Measurements from ENCODE around the gene GSTK1. TPM values are rescaled to one million over a fixed set of nuclear protein-coding genes. Genes with fewer than 3 reads are reported as not detected.

The GSTK1 gene
- total and polyA plus RNA-seq, 2 donors (not counting 1 experiment from before 2014, with no cell fraction given), result 181 to 315 TPM

DNA sequence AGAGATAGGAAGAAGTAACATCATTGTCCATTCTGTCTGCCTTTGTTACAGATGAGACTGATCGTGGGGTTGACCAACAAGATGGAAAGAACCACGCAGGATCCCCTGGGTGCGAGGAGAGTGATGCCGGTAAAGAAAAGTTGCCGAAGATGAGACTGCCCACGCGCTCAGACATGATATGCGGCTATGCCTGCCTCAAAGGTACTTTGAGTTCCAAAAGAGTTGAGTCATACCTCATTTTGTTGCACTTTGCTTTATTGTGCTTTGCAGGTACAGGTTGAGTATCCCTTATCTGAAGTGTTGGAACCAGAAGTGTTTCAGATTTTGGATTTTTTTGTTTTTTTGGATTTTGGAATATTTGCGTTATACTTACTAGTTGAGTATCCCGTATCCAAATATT is 40.5 kb downstream of the GSTK1 start:
- Mint-ChIP-seq H3K27ac (no peak overlapping the region), H3K27me3 (no peaks in the 10 kb centered on the region), H3K4me3 (no peak overlapping the region), H3K9me3 (ENCODE audit: insufficient read depth) (no peaks in the 10 kb centered on the region), H3K4me1 (peaks cover 13% of the 10 kb centered on the region)
- Histone ChIP-seq H3K79me2 (ENCODE audit: control insufficient read depth, insufficient read depth, low read length) (peaks cover 9% of the 10 kb centered on the region), H3K4me3 (ENCODE audit: control extremely low read depth in 1 of 5, extremely low read depth in 1 of 5, insufficient read depth in 1 of 5, low read depth in 2 of 5, low read length in 4 of 5) (no peak overlapping the region), H3K27ac (ENCODE audit: low read length in 2 of 2) (no peak overlapping the region), H3K4me2 (replicated peaks; ENCODE audit: low read depth, low read length, poor library complexity, severe bottlenecking) (no peak overlapping the region), H3K4me1 (ENCODE audit: control insufficient read depth in 2 of 2, insufficient read depth in 2 of 2, low read length in 2 of 2) (no peaks in the 10 kb centered on the region), H3K9ac (ENCODE audit: low read length) (no peak overlapping the region), H2AFZ (ENCODE audit: insufficient read depth, low read depth, low read length, poor library complexity, severe bottlenecking) (no peak overlapping the region), H3K9me3 (ENCODE audit: control extremely low read depth in 1 of 3, control insufficient read depth in 2 of 3, insufficient read depth in 1 of 3, low read length in 2 of 3) (no peaks in the 10 kb centered on the region), H4K20me1 (ENCODE audit: control insufficient read depth, insufficient read depth, low read length, poor library complexity, severe bottlenecking) (peaks cover 31% of the 10 kb centered on the region), H3K27me3 (replicated peaks in 1 of 4; ENCODE audit: control extremely low read depth in 1 of 4, control insufficient read depth in 3 of 4, insufficient read depth in 4 of 4, low read length in 3 of 4) (no peaks in the 10 kb centered on the region), H3K36me3 (replicated peaks in 1 of 2; ENCODE audit: control extremely low read depth in 1 of 2, control insufficient read depth in 1 of 2, extremely low read depth in 1 of 2, insufficient read depth in 2 of 2, low read length in 1 of 2) (peaks cover 11 to 90% of the 10 kb centered on the region in 2 experiments)
- DNase-seq, result no peak
- 98% methylated on average over 8 of the region's 10 CpGs for WGBS (ENCODE audit: insufficient coverage)
- ChIA-PET POLR2A (no interaction called here), CTCF (interaction anchor here (3.8 kb wide), 1 partner anchor 63 kb away, joined by 36 read pairs; no protein-coding TSS in a partner anchor)
- no peak for ATAC-seq (ENCODE audit: low read depth)
- no peak for TF ChIP-seq EZH2 (IDR thresholded peaks at IDR 0.05; ENCODE audit: borderline replicate concordance, insufficient read depth, low read depth, low read length, poor library complexity, severe bottlenecking)
- TF ChIP-seq, protein P1, sequence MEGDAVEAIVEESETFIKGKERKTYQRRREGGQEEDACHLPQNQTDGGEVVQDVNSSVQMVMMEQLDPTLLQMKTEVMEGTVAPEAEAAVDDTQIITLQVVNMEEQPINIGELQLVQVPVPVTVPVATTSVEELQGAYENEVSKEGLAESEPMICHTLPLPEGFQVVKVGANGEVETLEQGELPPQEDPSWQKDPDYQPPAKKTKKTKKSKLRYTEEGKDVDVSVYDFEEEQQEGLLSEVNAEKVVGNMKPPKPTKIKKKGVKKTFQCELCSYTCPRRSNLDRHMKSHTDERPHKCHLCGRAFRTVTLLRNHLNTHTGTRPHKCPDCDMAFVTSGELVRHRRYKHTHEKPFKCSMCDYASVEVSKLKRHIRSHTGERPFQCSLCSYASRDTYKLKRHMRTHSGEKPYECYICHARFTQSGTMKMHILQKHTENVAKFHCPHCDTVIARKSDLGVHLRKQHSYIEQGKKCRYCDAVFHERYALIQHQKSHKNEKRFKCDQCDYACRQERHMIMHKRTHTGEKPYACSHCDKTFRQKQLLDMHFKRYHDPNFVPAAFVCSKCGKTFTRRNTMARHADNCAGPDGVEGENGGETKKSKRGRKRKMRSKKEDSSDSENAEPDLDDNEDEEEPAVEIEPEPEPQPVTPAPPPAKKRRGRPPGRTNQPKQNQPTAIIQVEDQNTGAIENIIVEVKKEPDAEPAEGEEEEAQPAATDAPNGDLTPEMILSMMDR (IDR thresholded peaks at IDR 0.05), result no peak
- intact Hi-C loops (cut with micrococcal nuclease), result loop anchor here (5.0 kb wide), 1 partner anchor 41 kb away; the partner anchor contains the start of gene GSTK1

DNA sequence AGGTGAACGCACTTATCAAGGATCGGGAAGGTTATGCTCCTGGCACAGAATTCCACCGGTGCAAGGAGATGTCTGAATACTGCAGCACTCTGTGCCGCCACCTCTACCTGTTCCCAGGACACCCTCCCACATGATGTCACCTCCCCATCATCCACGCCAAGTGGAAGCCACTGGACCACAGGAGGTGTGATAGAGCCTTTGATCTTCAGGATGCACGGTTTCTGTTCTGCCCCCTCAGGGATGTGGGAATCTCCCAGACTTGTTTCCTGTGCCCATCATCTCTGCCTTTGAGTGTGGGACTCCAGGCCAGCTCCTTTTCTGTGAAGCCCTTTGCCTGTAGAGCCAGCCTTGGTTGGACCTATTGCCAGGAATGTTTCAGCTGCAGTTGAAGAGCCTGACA is 41.7 kb downstream of the GSTK1 start:
- ATAC-seq (ENCODE audit: low read depth), result no peak
- no peak overlapping the region for H3K4me3 Mint-ChIP-seq

More for the DNA sequence above, 41.7 kb downstream of the GSTK1 start:
- TF ChIP-seq, protein P1 (IDR thresholded peaks at IDR 0.05), result no peak
- no peak for TF ChIP-seq EZH2 (IDR thresholded peaks at IDR 0.05; ENCODE audit: borderline replicate concordance, insufficient read depth, low read depth, low read length, poor library complexity, severe bottlenecking)
- Histone ChIP-seq H3K27me3 (replicated peaks in 1 of 4; ENCODE audit: control extremely low read depth in 1 of 4, control insufficient read depth in 3 of 4, insufficient read depth in 4 of 4, low read length in 3 of 4) (no peaks in the 10 kb centered on the region), H3K36me3 (replicated peaks in 1 of 2; ENCODE audit: control extremely low read depth in 1 of 2, control insufficient read depth in 1 of 2, extremely low read depth in 1 of 2, insufficient read depth in 2 of 2, low read length in 1 of 2) (peaks cover 12 to 81% of the 10 kb centered on the region in 2 experiments), H3K4me3 (ENCODE audit: control extremely low read depth in 1 of 5, extremely low read depth in 1 of 5, insufficient read depth in 1 of 5, low read depth in 2 of 5, low read length in 4 of 5) (no peak overlapping the region), H3K27ac (ENCODE audit: low read length in 2 of 2) (no peak overlapping the region), H4K20me1 (ENCODE audit: control insufficient read depth, insufficient read depth, low read length, poor library complexity, severe bottlenecking) (peaks cover 22% of the 10 kb centered on the region), H3K9me3 (ENCODE audit: control extremely low read depth in 1 of 3, control insufficient read depth in 2 of 3, insufficient read depth in 1 of 3, low read length in 2 of 3) (peaks cover 0 to 3% (median 0%) of the 10 kb centered on the region in 3 donors), H3K4me1 (ENCODE audit: control insufficient read depth in 2 of 2, insufficient read depth in 2 of 2, low read length in 2 of 2) (no peaks in the 10 kb centered on the region), H3K79me2 (ENCODE audit: control insufficient read depth, insufficient read depth, low read length) (peaks cover 9% of the 10 kb centered on the region), H3K4me2 (replicated peaks; ENCODE audit: low read depth, low read length, poor library complexity, severe bottlenecking) (no peak overlapping the region), H3K9ac (ENCODE audit: low read length) (no peak overlapping the region), H2AFZ (ENCODE audit: insufficient read depth, low read depth, low read length, poor library complexity, severe bottlenecking) (no peak overlapping the region)
- Mint-ChIP-seq H3K9me3 (ENCODE audit: insufficient read depth) (no peaks in the 10 kb centered on the region), H3K4me1 (peaks cover 6% of the 10 kb centered on the region), H3K27ac (no peak overlapping the region), H3K27me3 (no peaks in the 10 kb centered on the region)
- POLR2A ChIA-PET, result no interaction called here
- 90% methylated on average over 5 of the region's 6 CpGs for WGBS (ENCODE audit: insufficient coverage)
- CTCF ChIA-PET, result interaction anchor here (0.6 to 3.8 kb wide), 9 partner anchors 9 to 674 kb away, joined by 3 to 36 read pairs (median 3); partner anchors contain the start of gene CASP2
- DNase-seq, result no peak
- intact Hi-C loops (cut with micrococcal nuclease), result loop anchor here (1.0 to 5.0 kb wide), 2 partner anchors 43 to 65 kb away; partner anchors contain the start of gene GSTK1

All from B cell (primary cell).